OCI-LY3 (cell line): ENCODE data around the gene CARD14.

Source experiments
- EZH2phosphoT487 ChIP-seq: fragments of 200-600 bp; shearing (Covaris generic); IDR thresholded peaks from 2 replicates; pipeline ENCODE4 v1.6.1; 2018; ENCODE audit warnings: antibody characterized with exemption, mixed run types, low read depth
- TF ChIP-seq, protein P1 (sequence below): fragments of 200-600, 300-600 bp; sonication (generic); IDR thresholded peaks from 2 replicates; pipeline ENCODE4 v1.5.1; 2014; ENCODE audit warnings: antibody characterized with exemption, low read length, low read depth

DNA sequence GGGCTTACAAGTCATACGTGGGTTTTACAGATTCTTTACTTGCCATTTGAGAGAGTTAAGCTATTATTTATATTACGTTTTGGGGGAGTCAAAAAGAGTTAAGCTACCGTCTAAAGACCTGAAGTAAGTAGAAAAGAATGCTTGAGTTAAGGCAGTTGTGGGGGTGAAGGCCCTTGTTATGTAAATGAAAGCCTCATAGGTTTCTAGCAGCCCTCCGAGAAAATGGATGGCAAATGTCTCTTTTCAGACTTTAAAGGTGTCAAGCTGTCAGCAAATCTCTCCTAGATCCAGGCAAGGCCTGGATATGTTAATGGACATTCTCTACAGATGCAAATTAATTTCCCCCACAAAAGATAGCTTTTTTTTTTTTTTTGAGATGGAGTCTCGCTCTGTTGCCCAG lies 15.7 kb upstream of the CARD14 start:
- TF ChIP-seq, protein P1, sequence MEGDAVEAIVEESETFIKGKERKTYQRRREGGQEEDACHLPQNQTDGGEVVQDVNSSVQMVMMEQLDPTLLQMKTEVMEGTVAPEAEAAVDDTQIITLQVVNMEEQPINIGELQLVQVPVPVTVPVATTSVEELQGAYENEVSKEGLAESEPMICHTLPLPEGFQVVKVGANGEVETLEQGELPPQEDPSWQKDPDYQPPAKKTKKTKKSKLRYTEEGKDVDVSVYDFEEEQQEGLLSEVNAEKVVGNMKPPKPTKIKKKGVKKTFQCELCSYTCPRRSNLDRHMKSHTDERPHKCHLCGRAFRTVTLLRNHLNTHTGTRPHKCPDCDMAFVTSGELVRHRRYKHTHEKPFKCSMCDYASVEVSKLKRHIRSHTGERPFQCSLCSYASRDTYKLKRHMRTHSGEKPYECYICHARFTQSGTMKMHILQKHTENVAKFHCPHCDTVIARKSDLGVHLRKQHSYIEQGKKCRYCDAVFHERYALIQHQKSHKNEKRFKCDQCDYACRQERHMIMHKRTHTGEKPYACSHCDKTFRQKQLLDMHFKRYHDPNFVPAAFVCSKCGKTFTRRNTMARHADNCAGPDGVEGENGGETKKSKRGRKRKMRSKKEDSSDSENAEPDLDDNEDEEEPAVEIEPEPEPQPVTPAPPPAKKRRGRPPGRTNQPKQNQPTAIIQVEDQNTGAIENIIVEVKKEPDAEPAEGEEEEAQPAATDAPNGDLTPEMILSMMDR = no peak
- no peak for TF ChIP-seq EZH2phosphoT487
